NOMO-1 (cell line): ENCODE results near the gene DPP6.

Source experiments
- DNase-seq, 2 experiments: peaks; one replicate each; lab custom pipeline; 2025; ENCODE audit not compliant: unreplicated experiment in 2 of 2; lab: John Stamatoyannopoulos, UW

Gene DPP6

GRCh38 chr7:154390961-154391360, 338.8 kb downstream of the DPP6 start:
- no peak for DNase-seq

- no peak for DNase-seq
These were observed 342.6 kb downstream of the DPP6 start for GRCh38 chr7:154394804-154395203.

DNA sequence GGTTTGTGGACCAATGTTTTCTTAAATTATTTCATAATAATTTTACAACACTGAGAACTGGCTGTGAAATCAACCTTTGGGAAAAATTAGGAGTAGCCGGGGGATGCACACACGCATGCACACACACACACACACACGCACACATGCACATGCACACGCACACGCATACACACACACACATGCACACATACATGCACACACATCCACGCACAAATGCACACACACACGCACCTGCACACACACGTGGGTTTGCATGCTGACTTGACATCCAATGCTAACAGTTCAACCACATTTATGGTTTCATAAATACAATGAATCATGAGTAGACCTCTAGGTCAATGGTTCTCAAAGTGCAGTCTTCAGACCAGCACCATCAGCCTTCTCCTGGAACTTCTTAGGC, 354.1 kb downstream of the DPP6 start:
- no peak for DNase-seq

DNA sequence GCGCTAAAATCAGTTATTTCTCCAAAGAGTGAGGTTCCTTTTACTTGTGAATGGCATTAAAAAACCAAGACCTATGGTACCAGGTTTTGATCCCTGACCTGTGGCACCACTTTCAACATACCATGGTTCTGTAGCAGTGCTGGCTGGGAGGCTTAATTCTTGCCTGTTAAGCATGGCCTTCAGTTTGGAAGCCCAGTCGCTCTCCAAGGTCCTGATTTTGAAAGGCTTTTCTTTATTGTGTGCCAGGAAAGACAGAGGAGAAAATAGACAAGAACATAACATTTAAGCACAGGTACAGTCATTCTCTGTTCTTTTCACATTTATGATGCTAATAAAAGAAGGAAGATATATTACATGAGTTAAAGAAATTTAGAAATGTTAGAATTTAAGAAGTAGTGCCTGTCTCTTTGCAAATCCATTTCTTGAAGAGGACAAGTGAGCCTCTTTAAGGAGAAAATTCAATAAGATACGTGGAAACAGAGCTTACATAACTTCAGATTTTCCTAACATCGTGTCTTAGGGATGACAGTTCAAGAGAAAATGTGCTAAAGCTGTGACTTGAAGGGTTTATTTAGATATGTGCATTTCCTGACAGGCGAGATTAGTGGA, 357.6 kb downstream of the DPP6 start:
- no peak for DNase-seq

DNA sequence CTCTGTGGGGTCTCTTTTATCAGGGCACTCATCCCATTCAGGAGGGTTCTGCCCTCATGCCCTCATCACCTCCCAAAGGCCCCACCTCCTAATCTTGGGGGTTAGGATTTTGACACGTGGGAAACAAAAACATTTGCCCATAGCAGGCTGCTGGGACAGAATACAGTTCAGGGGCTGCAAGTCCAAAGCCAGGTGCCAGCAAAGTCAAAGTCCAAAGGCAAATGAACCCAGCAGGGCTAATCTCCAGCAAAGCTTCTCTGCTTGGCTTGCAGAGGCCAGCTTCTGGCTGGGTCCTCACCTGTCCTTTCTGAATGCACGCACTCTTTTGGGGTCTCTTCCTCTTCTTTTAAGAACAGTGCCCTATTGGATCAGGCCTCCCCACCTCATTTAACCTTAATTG, 359.9 kb downstream of the DPP6 start:
- DNase-seq, result no peak

- no peak for DNase-seq
These were observed 363.7 kb downstream of the DPP6 start for GRCh38 chr7:154415709-154416399.

GRCh38 chr7:154416714-154417113, 364.5 kb downstream of the DPP6 start:
- no peak for DNase-seq

DNA sequence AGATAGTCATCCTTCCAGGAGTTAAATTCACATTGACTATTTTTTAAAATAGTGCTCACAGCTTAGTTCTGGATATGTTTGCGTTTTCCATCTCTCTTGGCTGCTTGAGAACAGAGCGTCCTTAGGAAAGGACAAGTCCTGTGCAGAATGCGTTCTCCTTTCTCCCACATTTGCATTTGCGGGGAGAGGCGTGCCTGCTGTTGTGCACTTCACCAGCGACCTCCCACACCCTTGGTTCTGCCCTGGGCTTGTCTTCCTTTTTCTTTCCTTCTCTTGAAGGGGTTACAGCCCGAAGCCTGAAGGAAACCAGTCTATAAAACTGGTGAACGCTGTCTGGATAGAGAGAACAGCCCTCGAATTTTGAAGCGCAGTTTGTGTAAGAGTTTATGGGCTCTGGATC, 367.1 kb downstream of the DPP6 start:
- DNase-seq, result no peak

GRCh38 chr7:154423231-154423630, 371.0 kb downstream of the DPP6 start:
- no peak for DNase-seq

GRCh38 chr7:154424350-154424749, 372.2 kb downstream of the DPP6 start:
- DNase-seq, result no peak

DNA sequence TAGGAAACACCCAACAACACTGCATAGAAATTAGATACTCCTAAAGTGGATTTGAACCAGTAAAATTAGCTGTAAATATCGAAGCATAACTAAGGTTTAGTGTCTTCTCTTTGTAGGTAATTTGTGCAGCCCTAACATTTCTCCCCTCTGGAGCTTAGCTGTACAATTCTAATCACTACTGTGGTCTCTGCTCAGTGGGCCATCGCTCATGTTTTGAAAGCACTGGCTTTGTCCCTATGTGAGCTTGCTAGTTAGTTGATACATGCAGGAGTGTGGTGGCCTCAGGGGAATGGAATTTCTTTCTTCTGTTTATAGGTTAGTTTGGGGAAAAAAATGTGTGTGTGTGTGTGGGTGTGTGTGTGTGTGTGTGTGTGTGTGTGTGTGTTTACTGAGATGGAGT, 373.1 kb downstream of the DPP6 start:
- DNase-seq, result no peak

GRCh38 chr7:154426778-154427177, 374.6 kb downstream of the DPP6 start:
- DNase-seq, result no peak

DNA sequence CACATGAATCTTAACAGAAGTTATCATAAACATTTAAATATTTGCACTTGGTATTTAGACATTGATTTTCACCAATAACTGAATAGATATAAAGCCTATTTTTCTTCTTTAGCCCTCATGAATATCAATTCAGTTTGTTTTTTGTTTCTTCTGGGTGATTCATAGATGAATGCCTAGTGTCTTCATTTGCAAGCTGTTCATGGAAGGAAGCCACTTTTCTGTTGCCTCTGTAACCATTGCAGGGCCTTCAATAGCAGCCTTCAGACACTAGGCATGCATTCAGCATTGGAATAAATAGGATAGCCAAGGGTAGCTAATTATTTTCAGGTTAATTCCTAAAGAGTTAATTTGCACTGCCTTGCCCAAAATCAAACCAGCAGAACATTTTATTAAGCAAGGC, 375.3 kb downstream of the DPP6 start:
- DNase-seq, result no peak

- no peak for DNase-seq
These were observed 377.6 kb downstream of the DPP6 start for GRCh38 chr7:154429666-154430404.

DNA sequence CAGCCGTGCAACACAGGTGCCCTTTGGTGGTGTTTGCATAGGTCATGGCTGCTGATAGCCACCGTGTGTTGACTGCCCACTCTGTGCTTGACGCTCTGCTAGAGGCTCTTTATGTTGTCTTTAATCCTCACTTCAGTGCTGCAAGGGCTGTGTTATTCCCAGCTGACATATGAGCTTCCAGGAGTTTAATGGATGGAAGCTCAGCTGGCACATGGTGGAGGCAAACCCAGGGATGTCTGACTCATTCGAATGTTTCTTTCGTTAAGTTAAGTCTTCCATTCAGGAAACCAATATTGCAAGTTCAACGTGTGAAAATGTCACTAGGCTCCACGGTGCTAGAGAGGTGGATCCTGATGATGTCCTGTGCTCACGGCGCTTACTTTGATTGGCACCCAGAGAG, 378.4 kb downstream of the DPP6 start:
- DNase-seq, result no peak

DNA sequence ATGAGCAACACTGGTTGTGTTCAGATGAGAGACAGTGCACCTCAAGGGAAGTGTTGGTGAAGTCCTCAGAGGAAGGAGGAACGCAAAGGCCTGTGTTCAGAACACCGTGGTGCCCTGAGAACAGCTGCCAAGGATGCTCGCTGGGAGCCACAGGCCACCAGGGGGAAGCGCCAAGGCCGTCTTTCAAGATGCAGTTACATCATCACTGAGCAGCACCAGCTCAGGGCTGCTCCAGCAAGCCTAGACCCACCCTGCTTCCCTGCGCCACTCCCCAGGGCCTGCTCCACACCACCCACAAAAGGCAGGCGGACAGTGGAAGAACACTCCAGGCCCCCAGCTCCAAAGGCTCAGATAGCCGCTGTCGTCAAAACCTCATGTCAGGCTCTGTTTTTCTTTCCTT, 378.8 kb downstream of the DPP6 start:
- no peak for DNase-seq

DNA sequence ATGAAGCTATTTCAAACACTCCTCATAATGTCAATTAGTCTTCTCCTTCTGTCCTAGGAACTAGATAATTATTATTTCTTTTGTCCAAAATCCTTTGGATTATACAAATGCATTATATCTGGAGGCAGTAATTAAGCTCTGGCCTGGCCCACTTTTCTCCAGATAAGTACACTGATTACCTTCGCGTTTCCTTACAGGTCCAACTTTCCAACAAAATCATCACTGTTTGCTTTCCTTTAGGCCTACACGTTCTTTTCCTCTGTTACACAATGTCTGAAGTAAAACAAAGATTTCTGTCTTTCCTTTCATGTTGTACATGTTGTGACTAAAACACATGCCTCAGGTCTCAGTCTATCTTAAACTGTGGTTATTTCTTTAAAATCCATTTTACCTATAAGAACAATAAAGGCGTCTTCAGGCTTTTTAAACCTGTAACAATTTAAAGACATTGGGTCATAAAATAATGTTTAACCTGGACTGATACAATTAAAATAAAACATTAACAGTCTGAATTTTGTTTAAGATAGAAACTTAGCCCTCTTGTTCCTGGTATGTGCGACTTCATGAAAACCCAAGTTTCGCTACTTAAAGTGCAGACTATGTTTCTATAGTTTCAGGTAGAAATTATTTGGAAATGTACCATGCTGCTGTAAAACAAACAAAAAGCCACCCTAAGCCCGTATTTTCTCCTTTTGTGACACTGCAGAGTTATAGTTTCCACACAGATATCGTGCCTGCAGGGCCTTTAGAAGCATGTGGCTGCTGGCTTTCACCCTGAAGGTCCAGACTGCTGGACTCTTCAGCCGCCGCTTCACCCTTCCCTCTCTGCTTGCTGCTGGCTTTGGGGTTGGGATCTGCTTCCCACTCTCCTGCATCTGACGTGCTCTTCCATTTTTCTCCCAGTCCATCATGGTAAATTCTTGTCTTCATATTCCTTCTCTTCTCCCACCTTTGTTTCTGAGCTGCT, 381.7 kb downstream of the DPP6 start:
- DNase-seq, result no peak

- DNase-seq, result no peak
These were observed 384.4 kb downstream of the DPP6 start for GRCh38 chr7:154436560-154436959.

GRCh38 chr7:154437234-154437633, 385.0 kb downstream of the DPP6 start:
- DNase-seq, result no peak

GRCh38 chr7:154438571-154439367, 386.6 kb downstream of the DPP6 start:
- DNase-seq, result no peak
